Measurements from ENCODE around the gene PERM1.
A peak's percentile ranks its signal among the peaks of the same experiment; 100 is the strongest.

DNA sequence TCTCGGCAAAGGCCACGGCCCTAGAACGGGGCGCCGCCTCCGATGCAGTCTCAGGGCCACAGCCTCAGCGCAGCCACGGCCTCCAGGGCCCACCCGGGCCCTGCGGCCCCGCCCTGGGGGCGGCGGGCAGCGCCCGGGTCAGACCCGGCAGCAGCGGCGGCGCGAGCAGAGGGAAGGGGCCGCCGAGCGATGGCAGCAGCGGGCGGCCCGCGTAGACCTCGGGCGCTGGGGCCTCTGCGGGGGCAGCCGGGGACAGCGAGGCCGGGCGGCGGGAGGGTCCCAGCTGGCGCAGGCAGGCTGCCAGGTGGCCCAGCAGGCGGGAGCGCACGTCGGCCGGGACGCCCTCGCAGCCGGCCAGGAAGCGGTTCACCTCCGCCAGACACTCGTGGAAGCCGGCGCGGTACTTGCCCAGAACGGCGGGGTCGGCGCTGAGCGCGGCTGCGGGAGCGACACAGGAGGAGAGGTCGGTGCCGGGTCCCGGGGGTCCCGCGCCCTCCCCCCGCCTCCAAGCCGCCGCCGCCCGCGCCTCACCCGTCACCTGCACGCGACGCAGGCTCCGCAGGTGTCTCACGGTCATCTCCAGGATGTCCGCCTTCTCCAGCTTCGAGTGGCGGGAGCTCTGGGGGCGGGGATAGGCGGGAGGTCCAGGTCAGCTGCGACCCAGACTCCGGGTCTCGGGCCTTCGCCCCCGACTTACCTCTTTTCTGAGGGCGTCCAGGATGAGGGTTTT lies 17.3 kb upstream of the PERM1 start:
- TF ChIP-seq CTCF (conservative IDR thresholded peaks at IDR 0.05; ENCODE audit: low read length), result no peak
- peak; percentile 67; the same call in 1 of the 2 replicates for TF ChIP-seq EZH2phosphoT487 (IDR thresholded peaks at IDR 0.05; ENCODE audit: borderline replicate concordance, low read depth, low read length)
